Measurements from ENCODE around the gene RPA3.
"Not testable (repeated sequence)": the region's sequence is repeated elsewhere in the genome, so short reads cannot be mapped to it uniquely, and the experiment has no call there.

RPA3 gene

GRCh38 chr7:7688310-7688709, 30.1 kb downstream of the RPA3 start:
- no peak for DNase-seq

GRCh38 chr7:7687800-7688199, 30.6 kb downstream of the RPA3 start:
- no peak for DNase-seq

- DNase-seq: no peak
Measured at GRCh38 chr7:7686811-7687508, 31.4 kb downstream of the RPA3 start.

- no peak for DNase-seq
Measured at GRCh38 chr7:7682861-7683260, 35.5 kb downstream of the RPA3 start.

GRCh38 chr7:7681936-7682329, 36.5 kb downstream of the RPA3 start:
- DNase-seq: peak; percentile 39

GRCh38 chr7:7681191-7681935, 37.0 kb downstream of the RPA3 start:
- DNase-seq: peak; percentile 70

- not testable (repeated sequence) for DNase-seq
Measured at GRCh38 chr7:7679640-7680039, 38.8 kb downstream of the RPA3 start.

GRCh38 chr7:7675686-7676085, 42.7 kb downstream of the RPA3 start:
- DNase-seq: no peak

- no peak for DNase-seq
Measured at GRCh38 chr7:7673240-7673550, 45.2 kb downstream of the RPA3 start.

GRCh38 chr7:7672545-7673239, 45.7 kb downstream of the RPA3 start:
- DNase-seq: no peak

- DNase-seq: no peak
Measured at GRCh38 chr7:7671361-7671760, 47.0 kb downstream of the RPA3 start.

- DNase-seq: no peak
Measured at GRCh38 chr7:7670490-7670889, 47.9 kb downstream of the RPA3 start.

GRCh38 chr7:7668706-7669105, 49.7 kb downstream of the RPA3 start:
- DNase-seq: no peak

- no peak for DNase-seq
Measured at GRCh38 chr7:7667187-7667586, 51.2 kb downstream of the RPA3 start.

- DNase-seq: no peak
Measured at GRCh38 chr7:7665031-7665430, 53.4 kb downstream of the RPA3 start.

GRCh38 chr7:7664291-7664690, 54.1 kb downstream of the RPA3 start:
- no peak for DNase-seq

GRCh38 chr7:7662527-7662926, 55.9 kb downstream of the RPA3 start:
- DNase-seq: no peak

GRCh38 chr7:7656459-7656858, 61.9 kb downstream of the RPA3 start:
- DNase-seq: not testable (repeated sequence)

GRCh38 chr7:7654964-7655715, 63.3 kb downstream of the RPA3 start:
- DNase-seq: no peak

- no peak for DNase-seq
Measured at GRCh38 chr7:7653593-7654187, 64.7 kb downstream of the RPA3 start.

- DNase-seq: no peak
Measured at GRCh38 chr7:7652798-7653540, 65.4 kb downstream of the RPA3 start.

GRCh38 chr7:7651479-7651878, 66.9 kb downstream of the RPA3 start:
- no peak for DNase-seq
